Epithelial cell of esophagus (primary cell): Measurements from ENCODE around the gene DPP7.

ENCODE experiments used
- DNase-seq: peaks from one replicate; pipeline ENCODE4 v3.0.0; 2010; ENCODE audit warnings: low read depth
- H3K4me3 ChIP-seq: 2 replicates; pipeline ENCODE4 v1.5.1; 2011; ENCODE audit warnings: mild to moderate bottlenecking, low read length, control low read depth
- TF ChIP-seq, protein P1 (sequence below): IDR thresholded peaks from 2 replicates; pipeline ENCODE4 v1.5.1; 2011; ENCODE audit warnings: low read depth, mild to moderate bottlenecking, low read length, control low read depth, inconsistent platforms; ENCODE audit not compliant: insufficient read depth; ENCODE audit errors: missing control alignments

The DPP7 gene

DNA sequence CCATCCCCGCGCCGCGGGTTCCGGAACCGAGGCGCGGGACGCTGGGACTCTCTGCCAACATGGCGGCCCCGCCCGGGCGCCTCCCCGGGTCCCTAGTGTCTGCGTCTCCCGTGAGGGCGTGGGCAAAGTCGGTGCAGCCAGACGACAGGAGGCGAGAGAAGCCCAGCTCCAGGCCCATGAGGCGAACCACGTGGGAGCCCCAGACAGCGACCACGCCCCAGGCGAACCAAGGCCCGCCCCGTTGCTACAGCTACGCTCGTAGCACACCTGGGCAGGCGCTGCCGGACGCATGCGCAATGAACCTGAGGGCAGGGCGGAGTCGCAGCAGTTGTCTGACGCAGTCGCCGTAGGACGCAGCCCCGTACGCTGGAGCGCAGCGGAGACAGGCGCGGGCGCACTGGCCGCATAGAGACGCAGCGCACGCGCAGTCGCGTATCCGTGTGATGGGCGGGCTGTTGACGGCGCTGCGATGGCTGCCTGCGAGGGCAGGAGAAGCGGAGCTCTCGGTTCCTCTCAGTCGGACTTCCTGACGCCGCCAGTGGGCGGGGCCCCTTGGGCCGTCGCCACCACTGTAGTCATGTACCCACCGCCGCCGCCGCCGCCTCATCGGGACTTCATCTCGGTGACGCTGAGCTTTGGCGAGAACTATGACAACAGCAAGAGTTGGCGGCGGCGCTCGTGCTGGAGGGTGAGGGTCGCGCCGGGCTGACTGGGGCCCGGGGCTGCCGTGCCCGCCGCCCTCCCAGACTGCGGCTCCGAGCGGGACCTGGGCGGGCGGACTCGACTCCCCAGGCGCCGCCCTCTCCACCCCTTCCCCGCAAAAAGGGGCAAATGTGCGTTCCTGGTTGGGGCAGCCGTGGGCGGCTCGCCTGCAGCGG, 27.8 kb downstream of the DPP7 start, which contains the start of gene MAN1B1:
Gene MAN1B1, plus strand, starts transcription at position 455 of the 878 bp plus-strand sequence. Its CDS starts 15 bp downstream, at position 470.
- TF ChIP-seq, protein P1, sequence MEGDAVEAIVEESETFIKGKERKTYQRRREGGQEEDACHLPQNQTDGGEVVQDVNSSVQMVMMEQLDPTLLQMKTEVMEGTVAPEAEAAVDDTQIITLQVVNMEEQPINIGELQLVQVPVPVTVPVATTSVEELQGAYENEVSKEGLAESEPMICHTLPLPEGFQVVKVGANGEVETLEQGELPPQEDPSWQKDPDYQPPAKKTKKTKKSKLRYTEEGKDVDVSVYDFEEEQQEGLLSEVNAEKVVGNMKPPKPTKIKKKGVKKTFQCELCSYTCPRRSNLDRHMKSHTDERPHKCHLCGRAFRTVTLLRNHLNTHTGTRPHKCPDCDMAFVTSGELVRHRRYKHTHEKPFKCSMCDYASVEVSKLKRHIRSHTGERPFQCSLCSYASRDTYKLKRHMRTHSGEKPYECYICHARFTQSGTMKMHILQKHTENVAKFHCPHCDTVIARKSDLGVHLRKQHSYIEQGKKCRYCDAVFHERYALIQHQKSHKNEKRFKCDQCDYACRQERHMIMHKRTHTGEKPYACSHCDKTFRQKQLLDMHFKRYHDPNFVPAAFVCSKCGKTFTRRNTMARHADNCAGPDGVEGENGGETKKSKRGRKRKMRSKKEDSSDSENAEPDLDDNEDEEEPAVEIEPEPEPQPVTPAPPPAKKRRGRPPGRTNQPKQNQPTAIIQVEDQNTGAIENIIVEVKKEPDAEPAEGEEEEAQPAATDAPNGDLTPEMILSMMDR = no peak
- peak within 1 kb of the TSS; percentile 72 for H3K4me3 ChIP-seq
- DNase-seq = peak; percentile 100

GRCh38 chr9:137085920-137086530, 28.5 kb downstream of the DPP7 start:
- DNase-seq = peak; percentile 47
- peak overlapping the region; percentile 55 for H3K4me3 ChIP-seq
- TF ChIP-seq, protein P1 = no peak

GRCh38 chr9:137084526-137084925, 30.0 kb downstream of the DPP7 start:
- no peak overlapping the region for H3K4me3 ChIP-seq
- DNase-seq = peak; percentile 80
- TF ChIP-seq, protein P1 = no peak

DNA sequence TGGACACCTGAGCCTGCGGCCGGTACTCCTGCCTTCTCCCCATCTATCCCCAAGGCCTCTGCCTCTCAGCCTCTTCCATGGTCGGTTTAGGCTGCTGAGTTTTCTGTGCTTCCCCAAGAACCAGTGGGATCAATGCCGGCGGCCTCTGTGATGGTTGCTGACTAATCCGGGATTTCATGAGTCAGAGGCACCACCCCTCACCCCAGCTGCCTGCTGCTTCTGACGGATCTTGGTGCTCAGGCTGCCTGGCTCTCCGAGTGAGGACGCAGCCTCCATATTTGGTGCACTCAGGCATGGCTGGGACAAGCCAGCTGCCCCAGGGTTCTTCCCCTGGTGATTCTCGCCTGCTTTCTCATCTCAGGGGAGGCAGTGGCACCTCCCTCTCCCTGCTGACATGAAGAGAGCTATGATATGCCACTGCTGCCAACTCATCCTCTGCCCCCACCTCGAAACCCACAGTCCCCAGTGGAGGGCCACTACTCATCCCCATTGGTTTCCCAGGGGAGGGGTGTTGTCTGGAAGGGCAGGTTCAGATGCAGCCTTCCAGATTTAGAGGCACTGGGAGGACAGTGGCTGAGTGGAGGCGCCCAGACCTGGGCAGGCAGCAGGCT, 31.0 kb downstream of the DPP7 start:
- DNase-seq = peak; percentile 99
- TF ChIP-seq, protein P1 = no peak
- H3K4me3 ChIP-seq = no peak overlapping the region

- no peak overlapping the region for H3K4me3 ChIP-seq
- DNase-seq = no peak
- TF ChIP-seq, protein P1 = no peak
Observed at GRCh38 chr9:137082925-137083290, 31.6 kb downstream of the DPP7 start.

DNA sequence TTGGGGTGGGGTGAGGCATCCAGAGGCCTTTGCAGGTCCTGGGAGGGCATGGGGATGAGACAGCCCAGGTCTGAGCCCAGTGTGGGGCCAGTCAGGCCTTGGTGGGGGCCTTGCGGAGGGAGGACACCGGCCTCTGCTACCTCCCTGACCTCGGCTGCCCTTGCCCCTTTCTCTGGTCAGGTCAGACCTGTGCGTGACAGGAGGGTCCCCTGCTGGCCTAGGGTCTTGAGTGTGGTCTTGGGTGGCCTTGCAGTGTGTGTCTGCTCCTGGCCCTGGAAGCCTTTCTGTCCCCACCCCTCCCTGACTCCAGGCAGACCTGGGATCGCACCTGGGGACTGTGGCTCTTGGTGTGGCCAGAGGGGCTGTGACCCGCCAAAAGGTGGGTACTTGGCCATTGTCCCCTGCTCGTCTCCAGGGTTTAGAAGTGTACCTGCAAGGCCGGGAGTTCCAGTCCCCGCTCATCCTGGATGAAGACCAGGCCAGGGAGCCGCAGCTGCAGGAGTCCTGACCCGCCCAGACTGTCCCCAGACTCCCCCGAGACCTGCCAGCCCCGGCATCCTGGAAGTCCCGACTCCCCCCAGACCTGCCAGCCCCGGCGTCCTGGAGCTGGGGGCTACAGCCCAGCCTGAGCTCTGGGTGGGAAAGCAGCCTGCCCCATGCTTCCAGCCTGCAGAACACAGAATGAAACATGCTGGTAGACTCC, 32.2 kb downstream of the DPP7 start:
- DNase-seq = no peak
- TF ChIP-seq, protein P1 = no peak
- H3K4me3 ChIP-seq = no peak overlapping the region
